Measurements from ENCODE around the gene SRD5A1.

Gene SRD5A1

GRCh38 chr5:6702633-6703032 lies 69.4 kb downstream of the SRD5A1 start:
- H3K4me3 ChIP-seq, result no peak overlapping the region
- TF ChIP-seq POLR2AphosphoS5 (IDR thresholded peaks at IDR 0.05; ENCODE audit: borderline replicate concordance, low read depth, low read length), result no peak
- H3K36me3 ChIP-seq (ENCODE audit: insufficient read depth, low read length), result no peaks in the 10 kb centered on the region

GRCh38 chr5:6703806-6704205 lies 70.6 kb downstream of the SRD5A1 start:
- DNase-seq (ENCODE audit: low read depth, low spot score), result no peak
- H3K27ac ChIP-seq, result no peak overlapping the region

More at GRCh38 chr5:6702633-6703032, 69.4 kb downstream of the SRD5A1 start:
- Histone ChIP-seq H3K9me3 (ENCODE audit: low read depth, low read length) (no peaks in the 10 kb centered on the region), H3K27ac (no peak overlapping the region), H3K9ac (ENCODE audit: insufficient read length) (no peak overlapping the region)
- DNase-seq (ENCODE audit: low read depth, low spot score), result no peak

GRCh38 chr5:6704361-6704851 lies 71.2 kb downstream of the SRD5A1 start:
- no peaks in the 10 kb centered on the region for H3K9me3 ChIP-seq (ENCODE audit: low read depth, low read length)
- H3K9ac ChIP-seq (ENCODE audit: insufficient read length), result peak overlapping the region; percentile 40
- no peak for DNase-seq (ENCODE audit: low read depth, low spot score)
- H3K36me3 ChIP-seq (ENCODE audit: insufficient read depth, low read length), result no peaks in the 10 kb centered on the region
- H3K27ac ChIP-seq, result peak overlapping the region; percentile 54
- TF ChIP-seq FOXP2 (optimal IDR thresholded peaks at IDR 0.05; ENCODE audit: control extremely low read depth, extremely low read length, insufficient read depth), result no peak
- TF ChIP-seq POLR2AphosphoS5 (IDR thresholded peaks at IDR 0.05; ENCODE audit: borderline replicate concordance, low read depth, low read length), result no peak
- TF ChIP-seq EZH2 (IDR thresholded peaks at IDR 0.05), result no peak
- H3K4me3 ChIP-seq, result peak overlapping the region; percentile 12; the same call in 1 of the 2 replicates

More at GRCh38 chr5:6703806-6704205, 70.6 kb downstream of the SRD5A1 start:
- H3K9me3 ChIP-seq (ENCODE audit: low read depth, low read length), result no peaks in the 10 kb centered on the region
- TF ChIP-seq EZH2 (IDR thresholded peaks at IDR 0.05), result no peak
- no peak for TF ChIP-seq POLR2AphosphoS5 (IDR thresholded peaks at IDR 0.05; ENCODE audit: borderline replicate concordance, low read depth, low read length)
- H3K36me3 ChIP-seq (ENCODE audit: insufficient read depth, low read length), result no peaks in the 10 kb centered on the region
- H3K9ac ChIP-seq (ENCODE audit: insufficient read length), result peak overlapping the region; percentile 40
- H3K4me3 ChIP-seq, result no peak overlapping the region

- H3K36me3 ChIP-seq (ENCODE audit: insufficient read depth, low read length), result no peaks in the 10 kb centered on the region
- H3K4me3 ChIP-seq, result no peak overlapping the region
- TF ChIP-seq EZH2 (IDR thresholded peaks at IDR 0.05) (no peak), FOXP2 (optimal IDR thresholded peaks at IDR 0.05; ENCODE audit: control extremely low read depth, extremely low read length, insufficient read depth) (no peak), POLR2AphosphoS5 (IDR thresholded peaks at IDR 0.05; ENCODE audit: borderline replicate concordance, low read depth, low read length) (no peak)
- no peak overlapping the region for H3K27ac ChIP-seq
- DNase-seq (ENCODE audit: low read depth, low spot score), result no peak
- no peak overlapping the region for H3K9ac ChIP-seq (ENCODE audit: insufficient read length)
- H3K9me3 ChIP-seq (ENCODE audit: low read depth, low read length), result no peaks in the 10 kb centered on the region
Measured at GRCh38 chr5:6705088-6705487, 71.8 kb downstream of the SRD5A1 start.

GRCh38 chr5:6705959-6706358 lies 72.7 kb downstream of the SRD5A1 start:
- no peaks in the 10 kb centered on the region for H3K36me3 ChIP-seq (ENCODE audit: insufficient read depth, low read length)
- no peak overlapping the region for H3K4me3 ChIP-seq
- H3K27ac ChIP-seq, result 0 out of 2 replicates have a peak overlapping the region, but pooled peaks have one; percentile 29
- TF ChIP-seq EZH2 (IDR thresholded peaks at IDR 0.05) (no peak), FOXP2 (optimal IDR thresholded peaks at IDR 0.05; ENCODE audit: control extremely low read depth, extremely low read length, insufficient read depth) (no peak), POLR2AphosphoS5 (IDR thresholded peaks at IDR 0.05; ENCODE audit: borderline replicate concordance, low read depth, low read length) (no peak)
- H3K9ac ChIP-seq (ENCODE audit: insufficient read length), result no peak overlapping the region
- DNase-seq (ENCODE audit: low read depth, low spot score), result no peak
- no peaks in the 10 kb centered on the region for H3K9me3 ChIP-seq (ENCODE audit: low read depth, low read length)

- Histone ChIP-seq H3K9ac (ENCODE audit: insufficient read length) (no peak overlapping the region), H3K36me3 (ENCODE audit: insufficient read depth, low read length) (no peaks in the 10 kb centered on the region), H3K4me3 (no peak overlapping the region), H3K9me3 (ENCODE audit: low read depth, low read length) (no peaks in the 10 kb centered on the region), H3K27ac (no peak overlapping the region)
- no peak for TF ChIP-seq FOXP2 (optimal IDR thresholded peaks at IDR 0.05; ENCODE audit: control extremely low read depth, extremely low read length, insufficient read depth)
- TF ChIP-seq EZH2 (IDR thresholded peaks at IDR 0.05), result no peak
- TF ChIP-seq POLR2AphosphoS5 (IDR thresholded peaks at IDR 0.05; ENCODE audit: borderline replicate concordance, low read depth, low read length), result no peak
- no peak for DNase-seq (ENCODE audit: low read depth, low spot score)
Measured at GRCh38 chr5:6707852-6708251, 74.6 kb downstream of the SRD5A1 start.

- Histone ChIP-seq H3K4me3 (no peak overlapping the region), H3K9ac (ENCODE audit: insufficient read length) (no peak overlapping the region)
- no peak for DNase-seq (ENCODE audit: low read depth, low spot score)
Measured at GRCh38 chr5:6708814-6709213, 75.6 kb downstream of the SRD5A1 start.

GRCh38 chr5:6710070-6710469 lies 76.8 kb downstream of the SRD5A1 start:
- Histone ChIP-seq H3K36me3 (ENCODE audit: insufficient read depth, low read length) (no peaks in the 10 kb centered on the region), H3K4me3 (no peak overlapping the region), H3K9me3 (ENCODE audit: low read depth, low read length) (no peaks in the 10 kb centered on the region), H3K9ac (ENCODE audit: insufficient read length) (no peak overlapping the region), H3K27ac (no peak overlapping the region)
- DNase-seq (ENCODE audit: low read depth, low spot score), result no peak
- no peak for TF ChIP-seq POLR2AphosphoS5 (IDR thresholded peaks at IDR 0.05; ENCODE audit: borderline replicate concordance, low read depth, low read length)
- TF ChIP-seq FOXP2 (optimal IDR thresholded peaks at IDR 0.05; ENCODE audit: control extremely low read depth, extremely low read length, insufficient read depth), result no peak
- no peak for TF ChIP-seq EZH2 (IDR thresholded peaks at IDR 0.05)

More at GRCh38 chr5:6708814-6709213, 75.6 kb downstream of the SRD5A1 start:
- no peak for TF ChIP-seq FOXP2 (optimal IDR thresholded peaks at IDR 0.05; ENCODE audit: control extremely low read depth, extremely low read length, insufficient read depth)
- TF ChIP-seq EZH2 (IDR thresholded peaks at IDR 0.05), result no peak
- no peak for TF ChIP-seq POLR2AphosphoS5 (IDR thresholded peaks at IDR 0.05; ENCODE audit: borderline replicate concordance, low read depth, low read length)
- H3K36me3 ChIP-seq (ENCODE audit: insufficient read depth, low read length), result no peaks in the 10 kb centered on the region
- H3K27ac ChIP-seq, result no peak overlapping the region
- no peaks in the 10 kb centered on the region for H3K9me3 ChIP-seq (ENCODE audit: low read depth, low read length)

Data from SK-N-MC (cell line).